ENCODE results near the gene CDC42. TPM values are rescaled to one million over a fixed set of nuclear protein-coding genes. Genes with fewer than 3 reads are reported as not detected.

Gene CDC42
- total and polyA plus RNA-seq, 9 of the 15 experiments (the other 6 are each of a cell fraction or from before 2014, with no cell fraction given): 186 to 398 (median 325) TPM

GRCh38 chr1:22045604-22046228 lies 6.8 kb upstream of the CDC42 start:
- ChIA-PET POLR2A (interaction anchor here (1.5 kb wide), 1 partner anchor 15 kb away, joined by 3 read pairs; no protein-coding TSS in a partner anchor), CTCF (ENCODE audit: low intra/inter-chr PET ratio) (no interaction called here)
- Histone ChIP-seq H3K4me1 (replicated peaks in 1 of 2; ENCODE audit: control insufficient read depth in 2 of 2, insufficient read depth in 2 of 2, low read length in 2 of 2) (peaks cover 26 to 29% of the 10 kb centered on the region in 2 experiments), H3K9me1 (ENCODE audit: control insufficient read depth, insufficient read depth, low read length) (no peaks in the 10 kb centered on the region), H3K9me3 (replicated peaks; ENCODE audit: control insufficient read depth, insufficient read depth, low read depth, low read length) (peaks cover 4% of the 10 kb centered on the region; the same call in 1 of the 2 replicates), H3K79me2 (ENCODE audit: control insufficient read depth, insufficient read depth, low read length) (no peaks in the 10 kb centered on the region), H3K9ac (ENCODE audit: insufficient read depth in 1 of 2, low read depth in 2 of 2, low read length in 2 of 2) (no peak overlapping the region), H3K27ac (ENCODE audit: extremely low read depth, low read depth, low read length) (no peak overlapping the region), H3K36me3 (ENCODE audit: control insufficient read depth, insufficient read depth, low read length) (no peaks in the 10 kb centered on the region), H3K4me2 (ENCODE audit: insufficient read depth, low read length) (no peak overlapping the region), H4K20me1 (replicated peaks; ENCODE audit: control insufficient read depth, insufficient read depth, low read length) (no peaks in the 10 kb centered on the region), H3K4me3 (no peak overlapping the region), H3K27me3 (ENCODE audit: control insufficient read depth in 2 of 2, insufficient read depth in 2 of 2, low read length in 2 of 2) (no peaks in the 10 kb centered on the region), H2AFZ (ENCODE audit: low read depth, low read length) (no peak overlapping the region)
- no peak for ATAC-seq
- no peak for FAIRE-seq
- in situ Hi-C loops (cut with MboI) (no loop called here), intact Hi-C loops (cut with micrococcal nuclease) (no loop called here)
- WGBS (ENCODE audit: insufficient coverage, low coverage, missing lambda C conversion rate): 24% methylated on average over 2 of the region's 2 CpGs
- no TSS peak for BruUV-seq (replicated peaks)
- DNase-seq (ENCODE audit: extremely low read depth in 1 of 4, low spot score in 3 of 4): peak in 1 of 4 experiments; percentile 30
- TF ChIP-seq RBM15 (IDR thresholded peaks at IDR 0.05; ENCODE audit: insufficient read depth, low read length) (no peak), RB1 (IDR thresholded peaks at IDR 0.05; ENCODE audit: low read depth) (no peak), TGIF2 (CRISPR knock-in tag; IDR thresholded peaks at IDR 0.05) (no peak), KAT8 (IDR thresholded peaks at IDR 0.05; ENCODE audit: low read depth) (no peak), BMI1 (IDR thresholded peaks at IDR 0.05; ENCODE audit: low read length) (no peak), ZNF124 (CRISPR knock-in tag; IDR thresholded peaks at IDR 0.05) (no peak), BCOR (IDR thresholded peaks at IDR 0.05) (peak; percentile 30; the same call in 1 of the 2 replicates)
- TF ChIP-seq, protein P1, sequence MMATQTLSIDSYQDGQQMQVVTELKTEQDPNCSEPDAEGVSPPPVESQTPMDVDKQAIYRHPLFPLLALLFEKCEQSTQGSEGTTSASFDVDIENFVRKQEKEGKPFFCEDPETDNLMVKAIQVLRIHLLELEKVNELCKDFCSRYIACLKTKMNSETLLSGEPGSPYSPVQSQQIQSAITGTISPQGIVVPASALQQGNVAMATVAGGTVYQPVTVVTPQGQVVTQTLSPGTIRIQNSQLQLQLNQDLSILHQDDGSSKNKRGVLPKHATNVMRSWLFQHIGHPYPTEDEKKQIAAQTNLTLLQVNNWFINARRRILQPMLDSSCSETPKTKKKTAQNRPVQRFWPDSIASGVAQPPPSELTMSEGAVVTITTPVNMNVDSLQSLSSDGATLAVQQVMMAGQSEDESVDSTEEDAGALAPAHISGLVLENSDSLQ (IDR thresholded peaks at IDR 0.05): peak; percentile 63
- TF ChIP-seq, protein P2, sequence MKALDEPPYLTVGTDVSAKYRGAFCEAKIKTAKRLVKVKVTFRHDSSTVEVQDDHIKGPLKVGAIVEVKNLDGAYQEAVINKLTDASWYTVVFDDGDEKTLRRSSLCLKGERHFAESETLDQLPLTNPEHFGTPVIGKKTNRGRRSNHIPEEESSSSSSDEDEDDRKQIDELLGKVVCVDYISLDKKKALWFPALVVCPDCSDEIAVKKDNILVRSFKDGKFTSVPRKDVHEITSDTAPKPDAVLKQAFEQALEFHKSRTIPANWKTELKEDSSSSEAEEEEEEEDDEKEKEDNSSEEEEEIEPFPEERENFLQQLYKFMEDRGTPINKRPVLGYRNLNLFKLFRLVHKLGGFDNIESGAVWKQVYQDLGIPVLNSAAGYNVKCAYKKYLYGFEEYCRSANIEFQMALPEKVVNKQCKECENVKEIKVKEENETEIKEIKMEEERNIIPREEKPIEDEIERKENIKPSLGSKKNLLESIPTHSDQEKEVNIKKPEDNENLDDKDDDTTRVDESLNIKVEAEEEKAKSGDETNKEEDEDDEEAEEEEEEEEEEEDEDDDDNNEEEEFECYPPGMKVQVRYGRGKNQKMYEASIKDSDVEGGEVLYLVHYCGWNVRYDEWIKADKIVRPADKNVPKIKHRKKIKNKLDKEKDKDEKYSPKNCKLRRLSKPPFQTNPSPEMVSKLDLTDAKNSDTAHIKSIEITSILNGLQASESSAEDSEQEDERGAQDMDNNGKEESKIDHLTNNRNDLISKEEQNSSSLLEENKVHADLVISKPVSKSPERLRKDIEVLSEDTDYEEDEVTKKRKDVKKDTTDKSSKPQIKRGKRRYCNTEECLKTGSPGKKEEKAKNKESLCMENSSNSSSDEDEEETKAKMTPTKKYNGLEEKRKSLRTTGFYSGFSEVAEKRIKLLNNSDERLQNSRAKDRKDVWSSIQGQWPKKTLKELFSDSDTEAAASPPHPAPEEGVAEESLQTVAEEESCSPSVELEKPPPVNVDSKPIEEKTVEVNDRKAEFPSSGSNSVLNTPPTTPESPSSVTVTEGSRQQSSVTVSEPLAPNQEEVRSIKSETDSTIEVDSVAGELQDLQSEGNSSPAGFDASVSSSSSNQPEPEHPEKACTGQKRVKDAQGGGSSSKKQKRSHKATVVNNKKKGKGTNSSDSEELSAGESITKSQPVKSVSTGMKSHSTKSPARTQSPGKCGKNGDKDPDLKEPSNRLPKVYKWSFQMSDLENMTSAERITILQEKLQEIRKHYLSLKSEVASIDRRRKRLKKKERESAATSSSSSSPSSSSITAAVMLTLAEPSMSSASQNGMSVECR (CRISPR knock-in tag; IDR thresholded peaks at IDR 0.05): no peak
